ENCODE measurements around the gene KHDRBS2. TPM values are rescaled to one million over a fixed set of nuclear protein-coding genes. Genes with fewer than 3 reads are reported as not detected.

Gene KHDRBS2
- total RNA-seq, 1 experiment from 2014 or later, result not detected

DNA sequence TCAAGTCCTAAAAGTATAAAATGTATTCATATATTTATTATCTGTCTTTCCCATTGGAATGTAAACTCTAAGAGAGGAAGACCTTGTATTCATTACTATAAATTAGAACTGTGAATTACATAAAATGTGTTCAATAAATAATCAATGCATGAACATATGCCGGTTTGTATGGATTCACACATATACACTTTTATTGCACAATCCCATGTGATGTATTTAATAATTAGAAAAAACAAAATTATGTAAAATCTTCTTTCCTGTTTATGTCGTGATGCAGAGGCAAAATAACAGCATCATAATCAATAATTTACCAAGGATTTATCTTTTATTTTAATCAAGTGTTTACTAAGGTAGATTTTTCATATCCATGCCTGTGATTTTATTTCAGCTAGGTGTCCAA, 240.5 kb downstream of the KHDRBS2 start:
- POLR2A ChIA-PET (ENCODE audit: low non-redundant PET), result no interaction called here
- intact Hi-C loops (cut with micrococcal nuclease; ENCODE audit: unreplicated experiment), result no loop called here
- Histone ChIP-seq H3K4me3 (ENCODE audit: low read depth, low read length, poor library complexity, severe bottlenecking) (no peak overlapping the region), H3K27ac (ENCODE audit: low read depth, low read length, poor library complexity, severe bottlenecking) (no peak overlapping the region), H3K4me1 (ENCODE audit: insufficient read depth, low read length, poor library complexity, severe bottlenecking) (no peaks in the 10 kb centered on the region), H3K9me3 (ENCODE audit: low read depth, low read length, poor library complexity, severe bottlenecking) (peaks cover 29% of the 10 kb centered on the region), H3K36me3 (ENCODE audit: insufficient read depth, low read length, poor library complexity, severe bottlenecking) (no peaks in the 10 kb centered on the region), H3K27me3 (replicated peaks; ENCODE audit: insufficient read depth, low read depth, low read length, poor library complexity) (no peaks in the 10 kb centered on the region)
- BruUV-seq (replicated peaks), result no TSS peak
- no peak for TF ChIP-seq EZH2 (IDR thresholded peaks at IDR 0.05; ENCODE audit: borderline replicate concordance, low read depth, low read length, poor library complexity, severe bottlenecking)
- no peak for TF ChIP-seq CTCF (conservative IDR thresholded peaks at IDR 0.05; ENCODE audit: low read depth, low read length)
- no peak for DNase-seq (ENCODE audit: low spot score)
- CTCF ChIA-PET, result no interaction called here

- Histone ChIP-seq H3K27me3 (replicated peaks; ENCODE audit: insufficient read depth, low read depth, low read length, poor library complexity) (no peaks in the 10 kb centered on the region), H3K9me3 (ENCODE audit: low read depth, low read length, poor library complexity, severe bottlenecking) (peaks cover 26% of the 10 kb centered on the region), H3K27ac (ENCODE audit: low read depth, low read length, poor library complexity, severe bottlenecking) (no peak overlapping the region), H3K4me1 (ENCODE audit: insufficient read depth, low read length, poor library complexity, severe bottlenecking) (no peaks in the 10 kb centered on the region), H3K36me3 (ENCODE audit: insufficient read depth, low read length, poor library complexity, severe bottlenecking) (no peaks in the 10 kb centered on the region), H3K4me3 (ENCODE audit: low read depth, low read length, poor library complexity, severe bottlenecking) (no peak overlapping the region)
- no peak for DNase-seq (ENCODE audit: low spot score)
- POLR2A ChIA-PET (ENCODE audit: low non-redundant PET), result no interaction called here
- intact Hi-C loops (cut with micrococcal nuclease; ENCODE audit: unreplicated experiment), result no loop called here
- BruUV-seq (replicated peaks), result no TSS peak
- no peak for TF ChIP-seq CTCF (conservative IDR thresholded peaks at IDR 0.05; ENCODE audit: low read depth, low read length)
- TF ChIP-seq EZH2 (IDR thresholded peaks at IDR 0.05; ENCODE audit: borderline replicate concordance, low read depth, low read length, poor library complexity, severe bottlenecking), result no peak
- CTCF ChIA-PET, result no interaction called here
Measured at GRCh38 chr6:62043084-62043483, 242.9 kb downstream of the KHDRBS2 start.

GRCh38 chr6:62042429-62042828, 243.6 kb downstream of the KHDRBS2 start:
- H3K4me3 ChIP-seq (ENCODE audit: low read depth, low read length, poor library complexity, severe bottlenecking), result no peak overlapping the region
- ChIA-PET CTCF (no interaction called here), POLR2A (ENCODE audit: low non-redundant PET) (no interaction called here)
- H3K27ac ChIP-seq (ENCODE audit: low read depth, low read length, poor library complexity, severe bottlenecking), result no peak overlapping the region
- H3K4me1 ChIP-seq (ENCODE audit: insufficient read depth, low read length, poor library complexity, severe bottlenecking), result no peaks in the 10 kb centered on the region
- TF ChIP-seq EZH2 (IDR thresholded peaks at IDR 0.05; ENCODE audit: borderline replicate concordance, low read depth, low read length, poor library complexity, severe bottlenecking) (no peak), CTCF (conservative IDR thresholded peaks at IDR 0.05; ENCODE audit: low read depth, low read length) (no peak)
- H3K27me3 ChIP-seq (replicated peaks; ENCODE audit: insufficient read depth, low read depth, low read length, poor library complexity), result no peaks in the 10 kb centered on the region
- no peaks in the 10 kb centered on the region for H3K36me3 ChIP-seq (ENCODE audit: insufficient read depth, low read length, poor library complexity, severe bottlenecking)
- no TSS peak for BruUV-seq (replicated peaks)
- H3K9me3 ChIP-seq (ENCODE audit: low read depth, low read length, poor library complexity, severe bottlenecking), result peaks cover 28% of the 10 kb centered on the region
- DNase-seq (ENCODE audit: low spot score), result no peak
- intact Hi-C loops (cut with micrococcal nuclease; ENCODE audit: unreplicated experiment), result no loop called here
